Measurements from ENCODE around the gene ADPRHL1. TPM values are rescaled to one million over a fixed set of nuclear protein-coding genes. Genes with fewer than 3 reads are reported as not detected.

Gene ADPRHL1
- total and polyA plus RNA-seq, 2 donors (not counting 3 experiments of a cell fraction or from before 2014, with no cell fraction given) = 0.52 to 0.97 TPM

DNA sequence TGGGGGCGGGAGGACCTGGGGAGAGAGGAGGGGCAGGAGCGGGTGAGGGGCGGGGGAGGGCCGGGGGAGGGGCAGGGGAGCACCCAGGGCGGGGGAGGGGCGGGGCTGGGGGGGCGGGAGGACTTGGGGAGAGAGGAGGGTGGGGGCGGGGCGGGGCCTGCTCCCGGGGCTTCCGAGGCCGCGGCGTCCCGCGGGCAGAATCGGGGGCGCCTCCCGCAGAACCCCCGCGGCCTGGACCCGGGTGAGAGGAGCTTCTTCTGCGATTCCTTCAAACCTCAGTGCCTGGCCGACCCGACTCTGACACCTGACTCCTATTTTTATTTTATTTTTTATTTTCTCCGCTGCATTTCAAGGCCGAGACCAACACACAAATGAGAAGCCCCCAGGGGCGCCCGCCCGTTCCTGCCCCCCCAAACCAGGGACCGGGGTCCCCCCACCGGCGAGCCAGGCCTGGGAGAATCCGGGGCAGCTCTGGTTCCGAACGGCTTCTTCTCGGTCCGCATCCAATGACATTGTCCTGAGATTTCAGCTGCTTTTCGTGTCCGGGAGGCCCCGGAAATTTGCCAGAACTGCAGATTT is 88.9 kb downstream of the ADPRHL1 start:
- CTCF ChIA-PET = no interaction called here
- no peak overlapping the region for H3K4me2 ChIP-seq (ENCODE audit: insufficient read depth, low read length)
- H3K9me3 ChIP-seq (replicated peaks; ENCODE audit: control insufficient read depth, insufficient read depth, low read length) = no peaks in the 10 kb centered on the region
- H4K20me1 ChIP-seq (replicated peaks; ENCODE audit: control insufficient read depth, extremely low read depth, insufficient read depth, low read length) = no peaks in the 10 kb centered on the region
- BruUV-seq (replicated peaks) = no TSS peak
- DNase-seq (ENCODE audit: low read depth, low spot score) = no peak
- no peak for TF ChIP-seq POLR2A (IDR thresholded peaks at IDR 0.05; ENCODE audit: low read depth, low read length)
- TF ChIP-seq, protein P1, sequence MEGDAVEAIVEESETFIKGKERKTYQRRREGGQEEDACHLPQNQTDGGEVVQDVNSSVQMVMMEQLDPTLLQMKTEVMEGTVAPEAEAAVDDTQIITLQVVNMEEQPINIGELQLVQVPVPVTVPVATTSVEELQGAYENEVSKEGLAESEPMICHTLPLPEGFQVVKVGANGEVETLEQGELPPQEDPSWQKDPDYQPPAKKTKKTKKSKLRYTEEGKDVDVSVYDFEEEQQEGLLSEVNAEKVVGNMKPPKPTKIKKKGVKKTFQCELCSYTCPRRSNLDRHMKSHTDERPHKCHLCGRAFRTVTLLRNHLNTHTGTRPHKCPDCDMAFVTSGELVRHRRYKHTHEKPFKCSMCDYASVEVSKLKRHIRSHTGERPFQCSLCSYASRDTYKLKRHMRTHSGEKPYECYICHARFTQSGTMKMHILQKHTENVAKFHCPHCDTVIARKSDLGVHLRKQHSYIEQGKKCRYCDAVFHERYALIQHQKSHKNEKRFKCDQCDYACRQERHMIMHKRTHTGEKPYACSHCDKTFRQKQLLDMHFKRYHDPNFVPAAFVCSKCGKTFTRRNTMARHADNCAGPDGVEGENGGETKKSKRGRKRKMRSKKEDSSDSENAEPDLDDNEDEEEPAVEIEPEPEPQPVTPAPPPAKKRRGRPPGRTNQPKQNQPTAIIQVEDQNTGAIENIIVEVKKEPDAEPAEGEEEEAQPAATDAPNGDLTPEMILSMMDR (IDR thresholded peaks at IDR 0.05; ENCODE audit: extremely low read depth in 1 of 2, insufficient read depth in 1 of 2, low read depth in 1 of 2, low read length in 2 of 2) = no peak
- no peak for TF ChIP-seq FOS (IDR thresholded peaks at IDR 0.05; ENCODE audit: borderline replicate concordance, insufficient read depth, low read length)
- no peak for TF ChIP-seq MYC (IDR thresholded peaks at IDR 0.05; ENCODE audit: low read depth, low read length)
- no peak for TF ChIP-seq MAX (IDR thresholded peaks at IDR 0.05; ENCODE audit: insufficient read depth, insufficient read length)
- TF ChIP-seq JUN (IDR thresholded peaks at IDR 0.05; ENCODE audit: borderline replicate concordance, insufficient read depth, insufficient read length, low read depth) = no peak
- TF ChIP-seq POLR2AphosphoS5 (IDR thresholded peaks at IDR 0.05; ENCODE audit: insufficient read depth, low read depth, low read length) = no peak
- no peak for TF ChIP-seq EZH2 (IDR thresholded peaks at IDR 0.05; ENCODE audit: borderline replicate concordance, low read depth, low read length, severe bottlenecking)
- no peak for TF ChIP-seq GATA2 (IDR thresholded peaks at IDR 0.05; ENCODE audit: insufficient read depth, insufficient read length, low read depth, low read length)
- dilution Hi-C loops (cut with MboI; ENCODE audit: extremely low pct_ligation_motif_present, low sequenced_read_pairs) = no loop called here
- no peak overlapping the region for H3K9ac ChIP-seq (replicated peaks; ENCODE audit: extremely low read depth, insufficient read depth, low read length)
- H3K27ac ChIP-seq (ENCODE audit: insufficient read depth, low read depth, low read length) = no peak overlapping the region
- peaks cover 20 to 21% of the 10 kb centered on the region in 2 experiments for H3K27me3 ChIP-seq (ENCODE audit: control insufficient read depth in 2 of 2, insufficient read depth in 2 of 2, low read length in 2 of 2)
- no peaks in the 10 kb centered on the region for H3K4me1 ChIP-seq (ENCODE audit: control insufficient read depth, extremely low read depth, insufficient read depth, low read length)
- FAIRE-seq = no peak
- no peak overlapping the region for H2AFZ ChIP-seq (ENCODE audit: low read depth, low read length)
- POLR2A ChIA-PET = no interaction called here
- no peaks in the 10 kb centered on the region for H3K79me2 ChIP-seq (ENCODE audit: control insufficient read depth, insufficient read depth, low read length)
- H3K36me3 ChIP-seq (ENCODE audit: control insufficient read depth in 2 of 2, extremely low read depth in 1 of 2, insufficient read depth in 2 of 2, low read length in 2 of 2) = no peaks in the 10 kb centered on the region
- no peak overlapping the region for H3K4me3 ChIP-seq (replicated peaks in 1 of 3; ENCODE audit: insufficient read depth in 1 of 3, low read depth in 1 of 3, low read length in 3 of 3)
- intact Hi-C loops (cut with micrococcal nuclease) = no loop called here
- H3K9me1 ChIP-seq (replicated peaks; ENCODE audit: control insufficient read depth, extremely low read depth, insufficient read depth, low read length) = no peaks in the 10 kb centered on the region

Measured in endothelial cell of umbilical vein (primary cell).